IPS-20b (cell line): Measurements from ENCODE around the gene BMPR2.

Experiments
- H3K27ac ChIP-seq: one replicate; pipeline ENCODE4 v1.5.1; 2013; ENCODE audit warnings: low read length
- H3K27me3 ChIP-seq: 2 replicates; pipeline ENCODE4 v1.6.1; 2013; ENCODE audit warnings: mild to moderate bottlenecking, low read length, inconsistent platforms; ENCODE audit not compliant: insufficient read depth
- H3K36me3 ChIP-seq: 2 replicates; pipeline ENCODE4 v1.6.1; 2013; ENCODE audit warnings: low read depth, mild to moderate bottlenecking, inconsistent platforms, low read length, moderate library complexity; ENCODE audit not compliant: insufficient read depth
- H3K4me1 ChIP-seq: 2 replicates; pipeline ENCODE4 v1.6.1; 2013; ENCODE audit warnings: mild to moderate bottlenecking, control low read depth, inconsistent platforms, low read length, moderate library complexity; ENCODE audit not compliant: insufficient read depth
- H3K4me3 ChIP-seq: 2 replicates; pipeline ENCODE4 v1.5.1; 2013; ENCODE audit warnings: mild to moderate bottlenecking, low read length, inconsistent platforms
- H3K9ac ChIP-seq: 2 replicates; pipeline ENCODE4 v1.6.1; 2013; ENCODE audit warnings: low read depth, mild to moderate bottlenecking, inconsistent platforms, low read length, moderate library complexity
- H3K9me3 ChIP-seq: 2 replicates; pipeline ENCODE4 v1.6.1; 2013; ENCODE audit warnings: mild to moderate bottlenecking, low read depth, low read length, inconsistent platforms; ENCODE audit not compliant: insufficient read depth

BMPR2 gene

GRCh38 chr2:202612145-202612544 is 236.0 kb downstream of the BMPR2 start:
- Histone ChIP-seq H3K36me3 (no peaks in the 10 kb centered on the region), H3K9me3 (no peaks in the 10 kb centered on the region), H3K4me3 (no peak overlapping the region), H3K4me1 (no peaks in the 10 kb centered on the region), H3K27ac (no peak overlapping the region), H3K27me3 (no peaks in the 10 kb centered on the region), H3K9ac (no peak overlapping the region)

- Histone ChIP-seq H3K9ac (no peak overlapping the region), H3K27me3 (no peaks in the 10 kb centered on the region), H3K4me3 (no peak overlapping the region), H3K27ac (no peak overlapping the region), H3K4me1 (no peaks in the 10 kb centered on the region), H3K9me3 (no peaks in the 10 kb centered on the region), H3K36me3 (no peaks in the 10 kb centered on the region)
These were observed 237.4 kb downstream of the BMPR2 start for GRCh38 chr2:202613479-202613878.
